ENCODE measurements around the gene RABGGTA. TPM values are rescaled to one million over a fixed set of nuclear protein-coding genes. Genes with fewer than 3 reads are reported as not detected.

The RABGGTA gene
- total RNA-seq, 3 donors from 2014 or later: 24.8 to 41.6 (median 34.4) TPM

GRCh38 chr14:24253936-24254335, 17.5 kb downstream of the RABGGTA start:
- H3K4me1 ChIP-seq: no peaks in the 10 kb centered on the region
- intact Hi-C loops (cut with DNase I; ENCODE audit: low total_unique reads): no loop called here
- H3K9me3 ChIP-seq: no peaks in the 10 kb centered on the region
- H3K27ac ChIP-seq: no peak overlapping the region
- H3K27me3 ChIP-seq: no peaks in the 10 kb centered on the region
- DNase-seq (ENCODE audit: low spot score in 2 of 2): no peak
- no peak overlapping the region for H3K4me3 ChIP-seq
- no peak for TF ChIP-seq POLR2A (IDR thresholded peaks at IDR 0.05)
- no peak for TF ChIP-seq POLR2AphosphoS5 (IDR thresholded peaks at IDR 0.05)
- H3K36me3 ChIP-seq: no peaks in the 10 kb centered on the region

GRCh38 chr14:24252289-24253124, 18.9 kb downstream of the RABGGTA start:
- no peak for DNase-seq (ENCODE audit: low spot score in 2 of 2)
- no peaks in the 10 kb centered on the region for H3K36me3 ChIP-seq
- no peaks in the 10 kb centered on the region for H3K9me3 ChIP-seq
- intact Hi-C loops (cut with DNase I; ENCODE audit: low total_unique reads): no loop called here
- no peak for TF ChIP-seq POLR2A (IDR thresholded peaks at IDR 0.05)
- no peak for TF ChIP-seq POLR2AphosphoS5 (IDR thresholded peaks at IDR 0.05)
- TF ChIP-seq, protein P1, sequence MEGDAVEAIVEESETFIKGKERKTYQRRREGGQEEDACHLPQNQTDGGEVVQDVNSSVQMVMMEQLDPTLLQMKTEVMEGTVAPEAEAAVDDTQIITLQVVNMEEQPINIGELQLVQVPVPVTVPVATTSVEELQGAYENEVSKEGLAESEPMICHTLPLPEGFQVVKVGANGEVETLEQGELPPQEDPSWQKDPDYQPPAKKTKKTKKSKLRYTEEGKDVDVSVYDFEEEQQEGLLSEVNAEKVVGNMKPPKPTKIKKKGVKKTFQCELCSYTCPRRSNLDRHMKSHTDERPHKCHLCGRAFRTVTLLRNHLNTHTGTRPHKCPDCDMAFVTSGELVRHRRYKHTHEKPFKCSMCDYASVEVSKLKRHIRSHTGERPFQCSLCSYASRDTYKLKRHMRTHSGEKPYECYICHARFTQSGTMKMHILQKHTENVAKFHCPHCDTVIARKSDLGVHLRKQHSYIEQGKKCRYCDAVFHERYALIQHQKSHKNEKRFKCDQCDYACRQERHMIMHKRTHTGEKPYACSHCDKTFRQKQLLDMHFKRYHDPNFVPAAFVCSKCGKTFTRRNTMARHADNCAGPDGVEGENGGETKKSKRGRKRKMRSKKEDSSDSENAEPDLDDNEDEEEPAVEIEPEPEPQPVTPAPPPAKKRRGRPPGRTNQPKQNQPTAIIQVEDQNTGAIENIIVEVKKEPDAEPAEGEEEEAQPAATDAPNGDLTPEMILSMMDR (IDR thresholded peaks at IDR 0.05): no peak
- H3K4me1 ChIP-seq: no peaks in the 10 kb centered on the region
- no peaks in the 10 kb centered on the region for H3K27me3 ChIP-seq
- H3K4me3 ChIP-seq: no peak overlapping the region
- H3K27ac ChIP-seq: no peak overlapping the region

DNA sequence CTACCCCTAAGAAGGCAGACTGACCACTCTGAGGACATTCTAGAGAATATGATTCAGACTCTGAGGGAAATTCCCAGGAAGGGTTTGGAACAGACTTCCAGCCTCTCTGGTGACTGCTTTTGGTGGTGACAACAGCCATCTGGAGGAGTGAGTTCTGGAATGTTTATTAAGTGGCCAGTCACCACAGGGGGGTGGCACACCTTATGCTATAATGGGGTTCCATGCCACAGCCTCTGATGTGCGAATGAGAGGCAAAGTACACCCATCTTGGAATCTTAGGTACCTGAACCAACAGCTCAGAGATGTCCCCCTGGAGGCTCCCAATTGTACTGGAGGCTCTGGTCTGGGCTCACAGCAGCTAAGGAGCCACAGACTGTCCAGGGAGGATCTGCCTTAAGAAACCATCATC, 19.5 kb downstream of the RABGGTA start:
- no peak overlapping the region for H3K27ac ChIP-seq
- H3K9me3 ChIP-seq: no peaks in the 10 kb centered on the region
- no peak for DNase-seq (ENCODE audit: low spot score in 2 of 2)
- no peaks in the 10 kb centered on the region for H3K4me1 ChIP-seq
- intact Hi-C loops (cut with DNase I; ENCODE audit: low total_unique reads): no loop called here
- no peaks in the 10 kb centered on the region for H3K27me3 ChIP-seq
- H3K4me3 ChIP-seq: no peak overlapping the region
- no peaks in the 10 kb centered on the region for H3K36me3 ChIP-seq
- TF ChIP-seq, protein P1 (IDR thresholded peaks at IDR 0.05): no peak
- TF ChIP-seq POLR2A (IDR thresholded peaks at IDR 0.05) (no peak), POLR2AphosphoS5 (IDR thresholded peaks at IDR 0.05) (no peak)

- Histone ChIP-seq H3K27me3 (no peaks in the 10 kb centered on the region), H3K4me1 (no peaks in the 10 kb centered on the region), H3K9me3 (no peaks in the 10 kb centered on the region), H3K36me3 (no peaks in the 10 kb centered on the region), H3K27ac (no peak overlapping the region), H3K4me3 (no peak overlapping the region)
- DNase-seq (ENCODE audit: low spot score in 2 of 2): no peak
- intact Hi-C loops (cut with DNase I; ENCODE audit: low total_unique reads): no loop called here
- no peak for TF ChIP-seq POLR2A (IDR thresholded peaks at IDR 0.05)
- no peak for TF ChIP-seq POLR2AphosphoS5 (IDR thresholded peaks at IDR 0.05)
- TF ChIP-seq, protein P1 (IDR thresholded peaks at IDR 0.05): no peak
These were observed 21.0 kb downstream of the RABGGTA start for GRCh38 chr14:24250354-24250753.

DNA sequence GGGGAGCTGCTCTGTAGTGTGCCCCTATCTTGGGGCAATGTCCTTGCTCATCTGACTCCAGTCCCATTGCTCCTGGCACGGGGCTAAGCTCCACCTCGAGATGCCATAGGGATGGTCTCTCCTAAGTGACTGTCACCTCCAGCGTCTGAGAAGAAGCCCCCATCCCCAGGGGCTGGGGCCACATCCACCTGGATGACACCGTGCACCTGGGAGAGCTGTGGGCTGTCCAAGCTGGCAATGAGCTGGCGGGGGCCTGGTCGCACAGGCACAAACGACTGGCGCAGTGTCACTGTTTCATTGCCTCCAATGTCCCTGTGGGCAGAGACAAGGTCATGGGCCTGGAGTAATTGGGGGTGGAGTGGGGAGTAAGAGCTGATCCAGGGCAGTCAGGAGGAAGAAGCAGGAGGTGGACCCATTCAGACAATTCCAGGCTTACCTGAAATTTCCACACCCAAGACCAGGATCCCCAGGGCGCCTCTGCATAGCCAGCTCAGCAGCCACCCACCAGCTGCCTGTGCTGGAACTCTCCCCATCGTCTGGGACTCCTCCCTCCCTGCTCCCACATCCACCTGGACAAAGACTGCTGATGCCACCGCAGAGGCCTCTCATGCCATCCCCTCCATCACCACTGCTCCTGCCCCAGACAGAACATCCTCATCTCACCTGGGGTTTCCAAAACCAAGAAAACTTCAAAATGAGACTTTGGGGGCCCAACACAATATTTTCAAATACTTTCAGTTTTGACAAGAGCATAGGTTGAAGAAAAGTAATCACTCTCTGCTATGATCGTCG, 22.0 kb downstream of the RABGGTA start:
- no peak for DNase-seq (ENCODE audit: low spot score in 2 of 2)
- H3K4me1 ChIP-seq: no peaks in the 10 kb centered on the region
- intact Hi-C loops (cut with DNase I; ENCODE audit: low total_unique reads): loop anchor here (10.0 kb wide), 1 partner anchor 55 kb away; the partner anchor contains the start of gene CIDEB
- H3K4me3 ChIP-seq: no peak overlapping the region
- TF ChIP-seq, protein P1 (IDR thresholded peaks at IDR 0.05): no peak
- no peak for TF ChIP-seq POLR2AphosphoS5 (IDR thresholded peaks at IDR 0.05)
- no peak for TF ChIP-seq POLR2A (IDR thresholded peaks at IDR 0.05)
- no peaks in the 10 kb centered on the region for H3K9me3 ChIP-seq
- no peaks in the 10 kb centered on the region for H3K36me3 ChIP-seq
- no peak overlapping the region for H3K27ac ChIP-seq
- H3K27me3 ChIP-seq: no peaks in the 10 kb centered on the region

All from breast epithelium (tissue), 4 donors.